Keratinocyte (primary cell): Measurements from ENCODE around the gene MOB4. TPM values are rescaled to one million over a fixed set of nuclear protein-coding genes. Genes with fewer than 3 reads are reported as not detected.

Experiments
- DNase-seq: peaks from one replicate; pipeline ENCODE4 v3.0.0-alpha.2; 2011; ENCODE audit warnings: low read depth, missing footprints, low spot score
- FAIRE-seq: peaks from 2 replicates; lab custom pipeline; 2011; peaks lifted over from hg19 to GRCh38; lab: Jason Lieb, UNC
- H2AFZ ChIP-seq: 2 replicates; pipeline ENCODE4 v1.6.0; 2012; ENCODE audit warnings: low read length, control low read depth, inconsistent platforms; ENCODE audit not compliant: control insufficient read depth
- H3K27ac ChIP-seq: 2 replicates; pipeline ENCODE4 v1.5.1; 2011; ENCODE audit warnings: low read length; ENCODE audit not compliant: control insufficient read depth, insufficient read depth
- H3K27me3 ChIP-seq: 3 replicates; pipeline ENCODE4 v1.6.0; 2011; ENCODE audit warnings: low read length; ENCODE audit not compliant: control insufficient read depth, insufficient read depth; ENCODE audit errors: extremely low read depth
- H3K36me3 ChIP-seq, 2 experiments: 2 replicates in 1 of 2; 3 replicates in 1 of 2; pipeline ENCODE4 v1.5.1; 2011; ENCODE audit warnings: low read length in 2 of 2, mild to moderate bottlenecking in 1 of 2; ENCODE audit not compliant: control insufficient read depth in 2 of 2, insufficient read depth in 2 of 2; ENCODE audit errors: extremely low read depth in 1 of 2
- H3K4me1 ChIP-seq: 3 replicates; pipeline ENCODE4 v1.5.1; 2011; ENCODE audit warnings: low read length; ENCODE audit not compliant: control insufficient read depth, insufficient read depth; ENCODE audit errors: extremely low read depth
- H3K4me2 ChIP-seq: 3 replicates; pipeline ENCODE4 v1.6.0; 2011; ENCODE audit warnings: low read depth, low read length; ENCODE audit not compliant: control insufficient read depth, insufficient read depth; ENCODE audit errors: extremely low read depth
- H3K4me3 ChIP-seq, 3 experiments: fragments of 200-600 bp in 1 of 3; sonication (generic) in 1 of 3; 2 replicates in 2 of 3; 3 replicates in 1 of 3; pipeline ENCODE4 v1.5.1; 2011 to 2016; ENCODE audit warnings: low read length in 3 of 3, mild to moderate bottlenecking in 3 of 3, control low read depth in 2 of 3, inconsistent platforms in 1 of 3, low read depth in 1 of 3, mixed read lengths in 1 of 3, mixed run types in 1 of 3, moderate library complexity in 1 of 3; ENCODE audit not compliant: control insufficient read depth in 2 of 3, insufficient read depth in 2 of 3; ENCODE audit errors: extremely low read depth in 1 of 3
- H3K79me2 ChIP-seq: 2 replicates; pipeline ENCODE4 v1.6.0; 2012; ENCODE audit warnings: low read length; ENCODE audit not compliant: control insufficient read depth, insufficient read depth
- H3K9ac ChIP-seq: 3 replicates; pipeline ENCODE4 v1.6.0; 2011; ENCODE audit warnings: low read length; ENCODE audit not compliant: control insufficient read depth, insufficient read depth; ENCODE audit errors: extremely low read depth
- H3K9me1 ChIP-seq: 3 replicates; pipeline ENCODE4 v1.6.0; 2011; ENCODE audit warnings: low read length; ENCODE audit not compliant: control insufficient read depth, insufficient read depth; ENCODE audit errors: extremely low read depth
- H3K9me3 ChIP-seq: 2 replicates; pipeline ENCODE4 v1.5.1; 2012; ENCODE audit warnings: low read depth, low read length; ENCODE audit not compliant: control insufficient read depth
- H4K20me1 ChIP-seq: 3 replicates; pipeline ENCODE4 v1.6.0; 2011; ENCODE audit warnings: low read length; ENCODE audit not compliant: control insufficient read depth, insufficient read depth; ENCODE audit errors: extremely low read depth
- CTCF ChIP-seq, 3 experiments: IDR thresholded peaks in 1 of 3; conservative IDR thresholded peaks in 1 of 3; optimal IDR thresholded peaks in 1 of 3; 2 replicates in 2 of 3; 3 replicates in 1 of 3; pipeline versions ENCODE3 to v1.5.1; 2011; ENCODE audit warnings: low read length in 3 of 3, mild to moderate bottlenecking in 3 of 3, moderate library complexity in 2 of 3, control low read depth in 1 of 3, inconsistent platforms in 1 of 3; ENCODE audit not compliant: insufficient read depth in 2 of 3; ENCODE audit errors: extremely low read depth in 1 of 3
- EZH2 ChIP-seq: IDR thresholded peaks from one replicate; pipeline ENCODE4 v1.6.1; 2012; ENCODE audit warnings: inconsistent platforms, mild to moderate bottlenecking, low read length, moderate library complexity
- dilution Hi-C: fragments of 300-500 bp; cut with MboI; formaldehyde crosslinking; loops from one replicate; pipeline ENCODE4 v1.7.0; 2020; ENCODE audit warnings: low sequenced_read_pairs; ENCODE audit not compliant: extremely low pct_ligation_motif_present
- polyA plus RNA-seq, 5 experiments: library from polyadenylated mRNA; depleted of rRNA in 3 of 5; stranded (reverse) in 3 of 5; stranded (forward) in 1 of 5; unstranded in 1 of 5; fragments of >200 nt; gene quantifications; 1 replicate in 1 of 5; 2 replicates in 3 of 5; 3 replicates in 1 of 5; pipeline versions ENCODE4 v1.2.1 to v1.2.3, GENCODE V29; 2011 to 2012; ENCODE audit warnings: missing spikeins in 2 of 5, low read depth in 1 of 5, low replicate concordance in 1 of 5

MOB4 gene
- polyA plus RNA-seq, 1 donor (not counting 4 experiments of a cell fraction or from before 2014, with no cell fraction given): 53.6 TPM

DNA sequence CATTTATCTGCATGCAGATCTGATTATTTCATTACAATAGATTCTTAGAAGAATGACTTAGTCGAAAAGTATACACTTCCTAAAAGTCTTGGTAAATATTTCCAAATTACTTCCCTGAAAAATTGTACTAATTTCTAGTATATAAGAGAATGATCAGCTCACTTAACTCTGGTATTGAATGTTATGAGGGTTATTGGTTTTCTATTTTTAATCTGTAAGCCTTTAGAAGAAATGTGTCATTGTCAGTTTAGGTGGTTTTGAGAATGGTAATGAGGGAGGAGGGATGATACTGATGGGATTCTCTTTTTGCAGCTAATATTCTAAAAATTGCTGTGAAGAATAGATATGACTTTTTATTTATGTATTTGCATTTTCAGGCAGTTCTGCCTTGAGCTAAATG lies 23.9 kb downstream of the MOB4 start:
- Histone ChIP-seq H3K4me1 (no peaks in the 10 kb centered on the region), H2AFZ (no peak overlapping the region), H3K27ac (no peak overlapping the region), H3K9ac (no peak overlapping the region), H3K9me1 (no peaks in the 10 kb centered on the region), H4K20me1 (no peaks in the 10 kb centered on the region), H3K4me2 (no peak overlapping the region), H3K79me2 (peaks cover 19% of the 10 kb centered on the region), H3K9me3 (no peaks in the 10 kb centered on the region), H3K36me3 (peaks cover 14 to 17% of the 10 kb centered on the region in 2 experiments), H3K27me3 (no peaks in the 10 kb centered on the region), H3K4me3 (no peak overlapping the region)
- no peak for TF ChIP-seq EZH2
- no peak for TF ChIP-seq CTCF (optimal IDR thresholded peaks at IDR 0.05 in 1 of 3, IDR thresholded peaks at IDR 0.05 in 1 of 3, conservative IDR thresholded peaks at IDR 0.05 in 1 of 3; ENCODE audit: extremely low read depth in 1 of 3, insufficient read depth in 2 of 3, low read length in 3 of 3)
- dilution Hi-C loops: no loop called here
- FAIRE-seq (no peak), DNase-seq (no peak)

DNA sequence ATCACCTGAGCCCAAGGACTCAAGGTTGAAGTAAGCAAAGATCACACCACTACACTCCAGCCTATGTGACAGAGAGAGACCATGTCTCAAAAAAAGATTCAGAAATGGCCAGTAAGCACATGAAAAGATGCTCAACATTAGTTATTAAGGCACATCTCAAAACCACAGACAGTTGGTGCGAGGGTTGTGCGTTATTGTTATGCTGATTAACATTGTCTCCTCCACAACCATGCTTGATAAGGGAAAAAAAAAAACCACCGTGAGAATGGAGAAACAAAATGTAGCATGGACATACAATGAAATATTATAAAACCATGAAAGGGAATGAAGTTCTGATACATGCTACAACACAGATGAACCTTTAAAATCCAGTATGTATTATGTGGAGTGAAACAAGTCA lies 27.3 kb downstream of the MOB4 start:
- H3K36me3 ChIP-seq: peaks cover 9 to 14% of the 10 kb centered on the region in 2 experiments

More for the DNA sequence above, 27.3 kb downstream of the MOB4 start:
- H3K4me3 ChIP-seq: no peak overlapping the region
- H3K9me1 ChIP-seq: no peaks in the 10 kb centered on the region
- H3K79me2 ChIP-seq: peaks cover 23% of the 10 kb centered on the region
- H3K27me3 ChIP-seq: no peaks in the 10 kb centered on the region
- DNase-seq (no peak), FAIRE-seq (no peak)
- H3K27ac ChIP-seq: no peak overlapping the region
- no peaks in the 10 kb centered on the region for H4K20me1 ChIP-seq
- dilution Hi-C loops: no loop called here
- no peaks in the 10 kb centered on the region for H3K4me1 ChIP-seq
- no peaks in the 10 kb centered on the region for H3K9me3 ChIP-seq
- TF ChIP-seq CTCF (optimal IDR thresholded peaks at IDR 0.05 in 1 of 3, IDR thresholded peaks at IDR 0.05 in 1 of 3, conservative IDR thresholded peaks at IDR 0.05 in 1 of 3; ENCODE audit: extremely low read depth in 1 of 3, insufficient read depth in 2 of 3, low read length in 3 of 3) (no peak), EZH2 (no peak)
- no peak overlapping the region for H3K4me2 ChIP-seq
- H3K9ac ChIP-seq: no peak overlapping the region
- no peak overlapping the region for H2AFZ ChIP-seq
